HEK293 (cell line): ENCODE results near the gene PPARG.

ENCODE experiments used
- CTCF ChIA-PET: fragments of 350-600 bp; formaldehyde crosslinking; extraction: SDS; loops from one replicate; lab custom pipeline; 2021; ENCODE audit warnings: antibody characterized with exemption; lab: Yijun Ruan, JAX
- POLR2A ChIA-PET: fragments of 300-600 bp; formaldehyde crosslinking; extraction: SDS; loops from one replicate; lab custom pipeline; 2020; ENCODE audit warnings: antibody characterized with exemption, inconsistent platforms; lab: Yijun Ruan, JAX
- H3K27ac ChIP-seq: fragments of 200-500 bp; sonication (Bioruptor generic); 2 replicates; pipeline ENCODE4 v1.5.1; 2014; ENCODE audit warnings: low read depth, low read length, control low read depth, inconsistent platforms; ENCODE audit errors: extremely low read depth
- H3K36me3 ChIP-seq, 2 experiments: fragments of 200-500 bp in 1 of 2; sonication (Bioruptor generic) in 1 of 2; 1 replicate in 1 of 2; 2 replicates in 1 of 2; pipeline ENCODE4 v1.5.1; 2014 to 2017; ENCODE audit warnings: inconsistent platforms in 2 of 2, low read length in 2 of 2; ENCODE audit not compliant: control insufficient read depth in 2 of 2, insufficient read depth in 1 of 2
- H3K4me1 ChIP-seq: fragments of 200-500 bp; sonication (Bioruptor generic); 2 replicates; pipeline ENCODE4 v1.5.1; 2014; ENCODE audit warnings: mild to moderate bottlenecking, low read length, inconsistent platforms; ENCODE audit not compliant: control insufficient read depth, insufficient read depth
- H3K4me3 ChIP-seq: 2 replicates; pipeline ENCODE4 v1.5.1; 2011; ENCODE audit warnings: low read depth, mild to moderate bottlenecking, control low read depth, low read length, moderate library complexity
- H3K9me3 ChIP-seq: fragments of 200-500 bp; sonication (Bioruptor generic); 2 replicates; pipeline ENCODE4 v1.5.1; 2014; ENCODE audit warnings: low read depth, low read length, inconsistent platforms; ENCODE audit not compliant: control insufficient read depth, insufficient read depth
- BCL11B ChIP-seq: fragments of 450-650 bp; formaldehyde crosslinking; IDR thresholded peaks from 2 replicates; pipeline ENCODE4 v1.5.1; 2016; ENCODE audit warnings: low read depth, missing biosample characterization, missing genetic modification characterization
- GLIS1 ChIP-seq: fragments of 450-650 bp; formaldehyde crosslinking; IDR thresholded peaks from 2 replicates; pipeline ENCODE4 v1.5.1; 2016; ENCODE audit warnings: missing biosample characterization, missing genetic modification characterization
- GLIS2 ChIP-seq: fragments of 450-650 bp; formaldehyde crosslinking; IDR thresholded peaks from 2 replicates; pipeline ENCODE4 v1.5.1; 2016; ENCODE audit warnings: missing biosample characterization, missing genetic modification characterization
- KLF17 ChIP-seq: fragments of 450-650 bp; formaldehyde crosslinking; IDR thresholded peaks from 2 replicates; pipeline ENCODE4 v1.5.1; 2016; ENCODE audit warnings: missing biosample characterization, missing genetic modification characterization
- MEIS1 ChIP-seq: sonication (generic); formaldehyde crosslinking; IDR thresholded peaks from 2 replicates; pipeline ENCODE4 v1.8.1; 2022; ENCODE audit warnings: missing genetic modification reagents, mild to moderate bottlenecking, borderline replicate concordance
- PRDM1 ChIP-seq: fragments of 450-650 bp; formaldehyde crosslinking; IDR thresholded peaks from 2 replicates; pipeline ENCODE4; 2016; ENCODE audit warnings: missing biosample characterization, missing genetic modification characterization
- PRDM4 ChIP-seq: fragments of 450-650 bp; formaldehyde crosslinking; IDR thresholded peaks from 2 replicates; pipeline ENCODE4 v1.5.1; 2017; ENCODE audit warnings: missing biosample characterization, missing genetic modification characterization
- SP3 ChIP-seq: fragments of 450-650 bp; formaldehyde crosslinking; IDR thresholded peaks from 2 replicates; pipeline ENCODE4 v1.5.1; 2016; ENCODE audit warnings: missing biosample characterization, missing genetic modification characterization
- SP7 ChIP-seq: fragments of 450-650 bp; formaldehyde crosslinking; IDR thresholded peaks from 2 replicates; pipeline ENCODE4 v1.5.1; 2016; ENCODE audit warnings: missing biosample characterization, missing genetic modification characterization
- WT1 ChIP-seq: fragments of 450-650 bp; formaldehyde crosslinking; IDR thresholded peaks from 2 replicates; pipeline ENCODE4 v1.5.1; 2016; ENCODE audit warnings: missing biosample characterization, missing genetic modification characterization
- ZIC2 ChIP-seq: fragments of 450-650 bp; formaldehyde crosslinking; IDR thresholded peaks from 2 replicates; pipeline ENCODE4 v1.5.1; 2016; ENCODE audit warnings: missing biosample characterization, missing genetic modification characterization
- ZNF214 ChIP-seq: fragments of 450-650 bp; formaldehyde crosslinking; IDR thresholded peaks from 2 replicates; pipeline ENCODE4 v1.5.1; 2017; ENCODE audit warnings: missing biosample characterization, mild to moderate bottlenecking, missing genetic modification characterization, borderline replicate concordance
- ZNF292 ChIP-seq: fragments of 450-650 bp; formaldehyde crosslinking; IDR thresholded peaks from 2 replicates; pipeline ENCODE4 v1.5.1; 2016; ENCODE audit warnings: low read depth, missing biosample characterization, missing genetic modification characterization, borderline replicate concordance
- ZNF311 ChIP-seq: fragments of 450-650 bp; formaldehyde crosslinking; IDR thresholded peaks from 2 replicates; pipeline ENCODE4 v1.5.1; 2017; ENCODE audit warnings: missing biosample characterization, missing genetic modification characterization, borderline replicate concordance
- ZNF324 ChIP-seq: fragments of 450-650 bp; formaldehyde crosslinking; IDR thresholded peaks from 2 replicates; pipeline ENCODE4 v1.5.1; 2016; ENCODE audit warnings: missing biosample characterization, missing genetic modification characterization
- ZNF341 ChIP-seq: fragments of 450-650 bp; formaldehyde crosslinking; IDR thresholded peaks from 2 replicates; pipeline ENCODE4; 2016; ENCODE audit warnings: low read depth, missing biosample characterization, missing genetic modification characterization
- ZNF449 ChIP-seq: fragments of 450-650 bp; formaldehyde crosslinking; IDR thresholded peaks from 2 replicates; pipeline ENCODE4 v1.5.1; 2017; ENCODE audit warnings: missing biosample characterization, mild to moderate bottlenecking, missing genetic modification characterization, moderate library complexity
- ZNF645 ChIP-seq: fragments of 450-650 bp; formaldehyde crosslinking; IDR thresholded peaks from 2 replicates; pipeline ENCODE4; 2016; ENCODE audit warnings: missing biosample characterization, missing genetic modification characterization
- ZNF660 ChIP-seq: fragments of 450-650 bp; IDR thresholded peaks from 2 replicates; pipeline ENCODE4 v1.5.1; 2018; ENCODE audit warnings: missing biosample characterization, mild to moderate bottlenecking, missing genetic modification characterization
- ZNF776 ChIP-seq: fragments of 450-650 bp; formaldehyde crosslinking; IDR thresholded peaks from 2 replicates; pipeline ENCODE4 v1.5.0; 2017; ENCODE audit warnings: missing biosample characterization, missing genetic modification characterization, borderline replicate concordance
- ZSCAN16 ChIP-seq: fragments of 450-650 bp; formaldehyde crosslinking; IDR thresholded peaks from 2 replicates; pipeline ENCODE4 v1.5.1; 2016; ENCODE audit warnings: missing biosample characterization, missing genetic modification characterization

The PPARG gene

GRCh38 chr3:12375572-12375971 is 86.7 kb downstream of the PPARG start:
- H3K4me3 ChIP-seq = no peak overlapping the region
- no peak overlapping the region for H3K27ac ChIP-seq
- POLR2A ChIA-PET = no interaction called here
- H3K36me3 ChIP-seq = no peaks in the 10 kb centered on the region
- CTCF ChIA-PET = no interaction called here
- peaks cover 3% of the 10 kb centered on the region; the same call in 1 of the 2 replicates for H3K4me1 ChIP-seq
- TF ChIP-seq ZNF776 (tag by site-specific recombination) (no peak), ZSCAN16 (no peak)
- TF ChIP-seq, all 188 proteins: peak for 0
- no peaks in the 10 kb centered on the region for H3K9me3 ChIP-seq

- no peak overlapping the region for H3K27ac ChIP-seq
- no peaks in the 10 kb centered on the region for H3K9me3 ChIP-seq
- no peak overlapping the region for H3K4me3 ChIP-seq
- H3K36me3 ChIP-seq = peaks cover 0 to 3% of the 10 kb centered on the region in 2 experiments; a peak in 2 of 3 replicates
- ChIA-PET CTCF (no interaction called here), POLR2A (no interaction called here)
- TF ChIP-seq ZNF645 (tag by site-specific recombination) (no peak), PRDM1 (tag by site-specific recombination) (no peak), ZNF292 (tag by site-specific recombination) (no peak), MEIS1 (no peak), ZNF660 (no peak), ZNF324 (tag by site-specific recombination) (no peak), GLIS2 (tag by site-specific recombination) (no peak), SP3 (no peak), BCL11B (no peak), WT1 (tag by site-specific recombination) (no peak), ZIC2 (tag by site-specific recombination) (no peak), SP7 (tag by site-specific recombination) (no peak), GLIS1 (tag by site-specific recombination) (no peak), ZNF214 (no peak)
- H3K4me1 ChIP-seq = no peaks in the 10 kb centered on the region
Observed at GRCh38 chr3:12379640-12380429, 91.0 kb downstream of the PPARG start.

- H3K36me3 ChIP-seq = peaks cover 0 to 3% of the 10 kb centered on the region in 2 experiments; a peak in 2 of 3 replicates
- H3K27ac ChIP-seq = no peak overlapping the region
- TF ChIP-seq ZNF341 (tag by site-specific recombination) = no peak
- no peak for TF ChIP-seq KLF17
- TF ChIP-seq PRDM4 (tag by site-specific recombination) = no peak
- no peak for TF ChIP-seq ZNF311 (tag by site-specific recombination)
- TF ChIP-seq ZNF449 (tag by site-specific recombination) = 0 out of 2 replicates have a peak, but pooled peaks have one; percentile 18
- no peaks in the 10 kb centered on the region for H3K9me3 ChIP-seq
- CTCF ChIA-PET = no interaction called here
- H3K4me1 ChIP-seq = no peaks in the 10 kb centered on the region
- H3K4me3 ChIP-seq = no peak overlapping the region
- POLR2A ChIA-PET = no interaction called here
Observed at GRCh38 chr3:12380461-12380860, 91.6 kb downstream of the PPARG start.
